ENCODE results near the gene PRKN.
"Not testable (repeated sequence)": the region's sequence is repeated elsewhere in the genome, so short reads cannot be mapped to it uniquely, and the experiment has no call there.

Gene PRKN

GRCh38 chr6:162710419-162710818, 17.1 kb downstream of the PRKN start:
- no peak for DNase-seq

GRCh38 chr6:162709431-162709830, 18.1 kb downstream of the PRKN start:
- DNase-seq: no peak

GRCh38 chr6:162708971-162709370, 18.6 kb downstream of the PRKN start:
- DNase-seq: no peak

- DNase-seq: no peak
Measured at GRCh38 chr6:162706232-162706631, 21.3 kb downstream of the PRKN start.

- DNase-seq: no peak
Measured at GRCh38 chr6:162705736-162706135, 21.8 kb downstream of the PRKN start.

- no peak for DNase-seq
Measured at GRCh38 chr6:162704001-162704400, 23.6 kb downstream of the PRKN start.

- no peak for DNase-seq
Measured at GRCh38 chr6:162702446-162702845, 25.1 kb downstream of the PRKN start.

- no peak for DNase-seq
Measured at GRCh38 chr6:162701551-162701950, 26.0 kb downstream of the PRKN start.

- DNase-seq: no peak
Measured at GRCh38 chr6:162700966-162701365, 26.6 kb downstream of the PRKN start.

GRCh38 chr6:162699961-162700360, 27.6 kb downstream of the PRKN start:
- DNase-seq: no peak

GRCh38 chr6:162698440-162698839, 29.1 kb downstream of the PRKN start:
- DNase-seq: no peak

- no peak for DNase-seq
Measured at GRCh38 chr6:162697872-162698403, 29.6 kb downstream of the PRKN start.

GRCh38 chr6:162690158-162690557, 37.4 kb downstream of the PRKN start:
- no peak for DNase-seq

- no peak for DNase-seq
Measured at GRCh38 chr6:162688751-162689345, 38.7 kb downstream of the PRKN start.

- no peak for DNase-seq
Measured at GRCh38 chr6:162685586-162685985, 42.0 kb downstream of the PRKN start.

GRCh38 chr6:162684961-162685360, 42.6 kb downstream of the PRKN start:
- DNase-seq: no peak

GRCh38 chr6:162684052-162684451, 43.5 kb downstream of the PRKN start:
- no peak for DNase-seq

- no peak for DNase-seq
Measured at GRCh38 chr6:162683135-162683534, 44.4 kb downstream of the PRKN start.

GRCh38 chr6:162681447-162681846, 46.1 kb downstream of the PRKN start:
- no peak for DNase-seq

GRCh38 chr6:162680871-162681270, 46.7 kb downstream of the PRKN start:
- no peak for DNase-seq

GRCh38 chr6:162680367-162680766, 47.2 kb downstream of the PRKN start:
- DNase-seq: no peak

GRCh38 chr6:162679681-162680080, 47.9 kb downstream of the PRKN start:
- no peak for DNase-seq

GRCh38 chr6:162678896-162679295, 48.7 kb downstream of the PRKN start:
- DNase-seq: not testable (repeated sequence)

- DNase-seq: no peak
Measured at GRCh38 chr6:162675503-162675902, 52.1 kb downstream of the PRKN start.

- no peak for DNase-seq
Measured at GRCh38 chr6:162674452-162674851, 53.1 kb downstream of the PRKN start.

Data from stimulated activated naive CD4-positive, alpha-beta T cell treated with Interleukin-2 at 50 U/mL for 16 hours (primary cell).